Smooth muscle cell (in vitro differentiated cells): ENCODE results near the gene TOLLIP. TPM values are rescaled to one million over a fixed set of nuclear protein-coding genes. Genes with fewer than 3 reads are reported as not detected.

Experiments
- DNase-seq: peaks from one replicate; lab custom pipeline; 2025; ENCODE audit not compliant: unreplicated experiment; lab: John Stamatoyannopoulos, UW
- H2AFZ ChIP-seq: fragments of 200-600 bp; sonication (generic); 2 replicates; pipeline ENCODE4 v1.6.0; 2016; ENCODE audit warnings: antibody characterized with exemption, low read depth, mild to moderate bottlenecking
- H3F3A ChIP-seq: fragments of 200-600 bp; sonication (generic); 2 replicates; pipeline ENCODE4 v1.6.0; 2017; ENCODE audit warnings: antibody characterized with exemption, low read depth
- H3K27ac ChIP-seq: fragments of 200-600 bp; sonication (generic); 2 replicates; pipeline ENCODE4 v1.5.1; 2016; ENCODE audit warnings: low read depth, mild to moderate bottlenecking
- H3K27me3 ChIP-seq: fragments of 200-600 bp; sonication (generic); 2 replicates; pipeline ENCODE4 v1.6.1; 2016; ENCODE audit warnings: low read depth, mild to moderate bottlenecking
- H3K36me3 ChIP-seq: fragments of 200-600 bp; sonication (generic); 2 replicates; pipeline ENCODE4 v1.5.1; 2016; ENCODE audit warnings: low read depth
- H3K4me1 ChIP-seq: fragments of 200-600 bp; sonication (generic); 2 replicates; pipeline ENCODE4 v1.5.1; 2016; ENCODE audit warnings: low read depth
- H3K4me2 ChIP-seq: fragments of 200-600 bp; sonication (generic); 2 replicates; pipeline ENCODE4 v1.6.0; 2016; ENCODE audit warnings: mild to moderate bottlenecking
- H3K4me3 ChIP-seq: fragments of 200-600 bp; sonication (generic); 2 replicates; pipeline ENCODE4 v1.5.1; 2016; ENCODE audit warnings: mild to moderate bottlenecking
- H3K79me2 ChIP-seq: fragments of 200-600 bp; sonication (generic); 2 replicates; pipeline ENCODE4 v1.6.0; 2016; ENCODE audit warnings: low read depth, mild to moderate bottlenecking
- H3K9ac ChIP-seq: fragments of 200-600 bp; sonication (generic); 2 replicates; pipeline ENCODE4 v1.6.0; 2016; ENCODE audit warnings: low read depth
- H3K9me3 ChIP-seq: fragments of 200-600 bp; sonication (generic); replicated peaks from 2 replicates; pipeline ENCODE4 v1.5.1; 2016; ENCODE audit warnings: low read depth
- H4K20me1 ChIP-seq: fragments of 200-600 bp; sonication (generic); 2 replicates; pipeline ENCODE4 v1.6.0; 2016; ENCODE audit warnings: low read depth
- WGBS: methylation state at CpG from one replicate; pipeline ENCODE4 v1.1.7; 2016; ENCODE audit warnings: low lambda C conversion rate; 5-methylcytosine and 5-hydroxymethylcytosine counted together
- polyA plus RNA-seq: library from polyadenylated mRNA; unstranded; fragments of >200 nt; fragmentation: Nextera tagmentation; extraction: Ambion mirVana; gene quantifications from 2 replicates; pipeline ENCODE4 v1.2.1, GENCODE V29; 2016
- total RNA-seq: library from RNA; depleted of rRNA; stranded (reverse); fragments of >200 nt; gene quantifications from 2 replicates; pipeline ENCODE4 v1.2.3, GENCODE V29; 2014
- TF ChIP-seq, protein P1 (sequence below): fragments of 200-600 bp; sonication (generic); IDR thresholded peaks from 2 replicates; pipeline ENCODE4 v1.5.1; 2017; ENCODE audit warnings: borderline replicate concordance, mild to moderate bottlenecking, antibody characterized with exemption; ENCODE audit not compliant: insufficient read depth, poor library complexity, severe bottlenecking

The TOLLIP gene
- total and polyA plus RNA-seq, 2 experiments from 2014 or later = 20.3 to 63.0 TPM

DNA sequence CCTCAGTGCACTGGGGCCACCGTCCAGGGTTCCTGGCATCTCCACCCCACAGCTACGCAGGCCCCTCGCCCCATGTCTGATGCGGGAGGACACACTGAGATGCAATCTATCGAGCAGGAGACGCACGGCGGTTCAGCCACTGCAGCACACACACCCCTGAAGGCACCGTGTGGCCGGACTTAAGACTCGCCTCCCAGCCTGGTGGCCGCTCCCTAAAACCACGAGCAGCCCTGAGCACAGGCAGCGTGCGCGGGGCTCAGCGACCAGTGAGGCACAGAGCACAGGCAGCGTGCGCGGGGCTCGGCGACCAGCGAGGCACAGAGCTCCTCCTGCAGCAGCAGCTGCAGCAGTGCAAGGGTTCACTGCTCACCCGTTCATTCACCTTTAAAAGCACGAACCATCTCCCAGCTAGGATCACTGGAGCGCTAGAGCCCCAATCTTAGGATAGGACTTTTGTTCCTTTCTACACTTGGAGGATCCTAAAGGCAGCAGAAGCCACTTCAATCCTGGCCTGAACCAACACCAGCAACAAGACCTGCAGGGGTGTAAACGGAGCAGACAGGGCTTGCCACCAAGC lies 31.4 kb downstream of the TOLLIP start:
- H3K36me3 ChIP-seq = no peaks in the 10 kb centered on the region

DNA sequence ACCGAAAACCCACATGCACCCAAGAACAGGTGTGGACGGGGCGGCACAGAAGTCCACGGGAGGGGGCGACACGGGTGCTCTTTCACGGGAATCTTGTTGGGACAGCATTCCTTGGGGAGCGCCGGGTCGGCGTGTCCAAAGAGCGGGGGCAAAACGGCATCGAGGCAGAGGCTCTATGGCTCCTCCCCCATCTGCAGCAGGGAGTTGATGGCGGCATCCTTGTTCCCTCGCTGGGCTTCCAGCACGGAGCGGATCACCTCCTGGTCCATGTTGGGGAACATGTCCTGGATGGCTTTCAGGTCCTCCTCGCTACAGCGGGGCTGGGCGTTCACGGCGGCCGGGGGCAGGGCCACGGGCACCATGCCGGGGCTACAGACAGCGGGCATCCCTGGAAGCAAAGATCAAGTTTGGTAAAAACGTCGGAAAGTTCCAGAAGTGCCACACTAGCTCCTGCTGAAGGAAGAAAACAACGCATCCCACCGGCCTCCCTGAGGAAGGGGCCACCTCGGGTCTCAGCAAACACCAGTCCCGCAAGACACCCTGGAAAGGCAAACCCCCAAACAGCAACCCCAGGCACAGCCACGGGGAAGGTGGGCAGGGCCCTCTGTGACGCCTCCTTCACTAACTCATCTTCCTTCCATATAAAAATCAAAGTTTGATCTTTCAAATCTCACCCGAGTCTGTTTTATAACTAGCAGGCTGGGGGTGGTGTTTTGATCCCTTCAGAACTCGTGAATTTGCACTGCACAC lies 32.4 kb downstream of the TOLLIP start:
- TF ChIP-seq, protein P1, sequence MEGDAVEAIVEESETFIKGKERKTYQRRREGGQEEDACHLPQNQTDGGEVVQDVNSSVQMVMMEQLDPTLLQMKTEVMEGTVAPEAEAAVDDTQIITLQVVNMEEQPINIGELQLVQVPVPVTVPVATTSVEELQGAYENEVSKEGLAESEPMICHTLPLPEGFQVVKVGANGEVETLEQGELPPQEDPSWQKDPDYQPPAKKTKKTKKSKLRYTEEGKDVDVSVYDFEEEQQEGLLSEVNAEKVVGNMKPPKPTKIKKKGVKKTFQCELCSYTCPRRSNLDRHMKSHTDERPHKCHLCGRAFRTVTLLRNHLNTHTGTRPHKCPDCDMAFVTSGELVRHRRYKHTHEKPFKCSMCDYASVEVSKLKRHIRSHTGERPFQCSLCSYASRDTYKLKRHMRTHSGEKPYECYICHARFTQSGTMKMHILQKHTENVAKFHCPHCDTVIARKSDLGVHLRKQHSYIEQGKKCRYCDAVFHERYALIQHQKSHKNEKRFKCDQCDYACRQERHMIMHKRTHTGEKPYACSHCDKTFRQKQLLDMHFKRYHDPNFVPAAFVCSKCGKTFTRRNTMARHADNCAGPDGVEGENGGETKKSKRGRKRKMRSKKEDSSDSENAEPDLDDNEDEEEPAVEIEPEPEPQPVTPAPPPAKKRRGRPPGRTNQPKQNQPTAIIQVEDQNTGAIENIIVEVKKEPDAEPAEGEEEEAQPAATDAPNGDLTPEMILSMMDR = no peak
- no peak overlapping the region for H3K4me2 ChIP-seq
- no peaks in the 10 kb centered on the region for H3F3A ChIP-seq
- H3K4me1 ChIP-seq = no peaks in the 10 kb centered on the region
- H3K27me3 ChIP-seq = no peaks in the 10 kb centered on the region
- H4K20me1 ChIP-seq = peaks cover 41% of the 10 kb centered on the region
- H3K27ac ChIP-seq = no peak overlapping the region
- 97% methylated on average over 37 of the region's 37 CpGs for whole genome bisulfite sequencing
- no peak overlapping the region for H3K4me3 ChIP-seq
- no peak for DNase-seq
- no peaks in the 10 kb centered on the region for H3K9me3 ChIP-seq
- no peaks in the 10 kb centered on the region for H3K79me2 ChIP-seq
- no peak overlapping the region for H3K9ac ChIP-seq
- no peak overlapping the region for H2AFZ ChIP-seq
- no peaks in the 10 kb centered on the region for H3K36me3 ChIP-seq

More for the DNA sequence above, 31.4 kb downstream of the TOLLIP start:
- H3K4me2 ChIP-seq = no peak overlapping the region
- 95% methylated on average over 27 of the region's 27 CpGs for WGBS
- no peak overlapping the region for H3K4me3 ChIP-seq
- no peak overlapping the region for H3K9ac ChIP-seq
- peaks cover 43% of the 10 kb centered on the region for H4K20me1 ChIP-seq
- no peak overlapping the region for H2AFZ ChIP-seq
- TF ChIP-seq, protein P1 = no peak
- no peaks in the 10 kb centered on the region for H3K27me3 ChIP-seq
- no peaks in the 10 kb centered on the region for H3K9me3 ChIP-seq
- no peak for DNase-seq
- H3K27ac ChIP-seq = no peak overlapping the region
- H3F3A ChIP-seq = no peaks in the 10 kb centered on the region
- no peaks in the 10 kb centered on the region for H3K79me2 ChIP-seq
- no peaks in the 10 kb centered on the region for H3K4me1 ChIP-seq

DNA sequence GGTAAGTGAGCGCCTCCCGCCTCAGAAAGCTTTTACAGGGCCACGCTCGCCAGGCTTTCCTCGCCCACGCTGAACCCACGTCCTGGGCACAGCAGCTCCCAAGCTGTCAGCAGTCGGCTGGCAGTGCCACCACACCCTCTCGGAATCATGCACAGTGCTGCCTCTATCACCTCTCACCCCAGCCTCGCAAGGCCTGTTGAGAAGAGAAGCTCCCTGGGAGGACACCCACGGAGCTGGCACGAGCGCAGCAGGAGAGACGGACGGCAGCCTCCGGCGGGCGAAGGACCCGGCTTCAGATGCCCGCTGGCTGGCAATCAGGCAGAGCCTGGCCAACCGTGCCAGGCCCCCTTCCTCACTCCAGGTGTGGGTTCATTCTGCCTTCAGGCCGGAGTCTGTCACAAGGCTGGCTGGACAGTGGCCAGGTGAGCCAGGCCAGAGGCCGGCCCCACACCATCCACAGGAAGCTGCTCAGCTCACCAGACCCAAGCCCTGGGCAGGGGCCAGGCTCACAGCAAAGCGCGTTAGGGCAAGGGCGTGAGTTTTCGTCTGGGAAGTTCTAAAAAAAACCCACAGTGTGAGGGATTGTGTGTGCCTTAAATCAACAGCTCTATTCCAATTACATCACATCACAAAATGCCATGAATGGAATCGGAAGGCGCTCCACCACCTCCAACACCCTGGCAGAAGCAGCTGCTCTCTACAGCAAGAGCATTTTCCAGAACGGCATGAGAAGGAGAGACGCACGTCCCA lies 33.2 kb downstream of the TOLLIP start:
- no peak for DNase-seq
- peaks cover 5% of the 10 kb centered on the region for H3F3A ChIP-seq
- no peak overlapping the region for H3K4me3 ChIP-seq
- H3K9me3 ChIP-seq = no peaks in the 10 kb centered on the region
- H3K79me2 ChIP-seq = no peaks in the 10 kb centered on the region
- TF ChIP-seq, protein P1 = no peak
- no peaks in the 10 kb centered on the region for H3K27me3 ChIP-seq
- 96% methylated on average over 32 of the region's 32 CpGs for WGBS
- no peak overlapping the region for H3K27ac ChIP-seq
- H4K20me1 ChIP-seq = peaks cover 43% of the 10 kb centered on the region
- no peak overlapping the region for H2AFZ ChIP-seq
- no peaks in the 10 kb centered on the region for H3K36me3 ChIP-seq
- H3K4me1 ChIP-seq = no peaks in the 10 kb centered on the region
- no peak overlapping the region for H3K9ac ChIP-seq
- H3K4me2 ChIP-seq = no peak overlapping the region
